Measurements from ENCODE around the gene SLC16A11. TPM values are rescaled to one million over a fixed set of nuclear protein-coding genes. Genes with fewer than 3 reads are reported as not detected.
A peak's percentile ranks its signal among the peaks of the same experiment; 100 is the strongest.

The SLC16A11 gene
- total and polyA plus RNA-seq, 2 of the 4 experiments (the other 2 are of a cell fraction) = not detected

- Histone ChIP-seq H3K18ac (ENCODE audit: low read depth, low read length) (no peak overlapping the region), H3K27me3 (ENCODE audit: control insufficient read depth, insufficient read depth, low read length) (peaks cover 32% of the 10 kb centered on the region), H3K9ac (ENCODE audit: low read depth, low read length) (no peak overlapping the region), H3K23ac (ENCODE audit: low read depth, low read length) (no peak overlapping the region), H4K5ac (ENCODE audit: low read depth, low read length) (no peak overlapping the region), H3K9me3 (ENCODE audit: control insufficient read depth, insufficient read depth, low read length) (no peaks in the 10 kb centered on the region), H3K4me2 (ENCODE audit: low read depth, low read length) (peak overlapping the region; percentile 65), H3K4me1 (ENCODE audit: control insufficient read depth, insufficient read depth, low read length) (peaks cover 6% of the 10 kb centered on the region), H3K36me3 (ENCODE audit: control insufficient read depth, insufficient read depth, low read length) (no peaks in the 10 kb centered on the region), H2BK20ac (ENCODE audit: low read depth, low read length) (no peak overlapping the region), H3K9me1 (ENCODE audit: insufficient read depth, low read length) (no peaks in the 10 kb centered on the region), H3K56ac (ENCODE audit: extremely low read depth, insufficient read depth, low read length) (no peak overlapping the region), H2BK5ac (ENCODE audit: low read depth, low read length, poor library complexity, severe bottlenecking) (no peak overlapping the region), H2AFZ (replicated peaks; ENCODE audit: low read length, poor library complexity) (peak overlapping the region; percentile 77), H3K27ac (ENCODE audit: insufficient read depth, low read length) (no peak overlapping the region), H2AK5ac (ENCODE audit: low read depth, low read length) (no peak overlapping the region), H4K20me1 (ENCODE audit: insufficient read depth, low read length) (no peaks in the 10 kb centered on the region), H3K79me1 (ENCODE audit: low read depth in 1 of 2, low read length in 2 of 2) (no peaks in the 10 kb centered on the region), H4K91ac (ENCODE audit: insufficient read depth, low read depth, low read length) (no peak overlapping the region), H2BK120ac (ENCODE audit: low read depth, low read length) (no peak overlapping the region), H4K8ac (ENCODE audit: low read depth in 2 of 2, low read length in 2 of 2) (no peak overlapping the region), H3K4ac (ENCODE audit: low read depth, low read length) (no peak overlapping the region), H3K14ac (replicated peaks; ENCODE audit: low read depth, low read length) (no peak overlapping the region), H2AK9ac (replicated peaks; ENCODE audit: low read depth, low read length, poor library complexity) (no peak overlapping the region), H2BK15ac (ENCODE audit: low read depth, low read length) (no peak overlapping the region), H3K4me3 (ENCODE audit: insufficient read depth, low read depth, low read length) (no peak overlapping the region)
- no TSS peak for BruUV-seq (replicated peaks)
- dilution Hi-C loops (cut with HindIII; ENCODE audit: low sequenced_read_pairs, unreplicated experiment) (no loop called here), intact Hi-C loops (cut with micrococcal nuclease) (loop anchor here (1.0 to 10.0 kb wide), 2 partner anchors 90 to 519 kb away; partner anchors contain the start of gene SENP3), in situ Hi-C loops (cut with MboI; ENCODE audit: low sequenced_read_pairs) (loop anchor here (10.0 kb wide), 1 partner anchor 259 kb away; the partner anchor contains the start of gene EIF5A)
- POLR2A ChIA-PET (ENCODE audit: unreplicated experiment) = no interaction called here
- CTCF ChIA-PET = interaction anchor here (0.7 to 2.6 kb wide), 14 partner anchors 10 to 642 kb away, joined by 3 to 21 read pairs (median 4); partner anchors contain the start of gene WRAP53
- DNase-seq (no peak), ATAC-seq (ENCODE audit: low read depth) (peak; percentile 15; the same call in 1 of the 2 replicates)
- WGBS, 2 experiments (ENCODE audit: extremely low coverage in 2 of 2, insufficient read length in 1 of 2) = 0% methylated on average over 1 of the region's 15 CpGs; no CpG with 5 or more reads in 1 of the 2 experiments
- TF ChIP-seq ELK1 (IDR thresholded peaks at IDR 0.05; ENCODE audit: borderline replicate concordance, low read depth, low read length) = no peak
Measured at GRCh38 chr17:7046127-7046724, 2.3 kb upstream of the SLC16A11 start.

All from IMR-90 (cell line).